Stimulated activated CD8-positive, alpha-beta memory T cell treated with anti-CD3 and anti-CD28 coated beads, Interleukin-4, amount 100 ng/mL, for 4 hours (primary cell): ENCODE measurements around the gene ZNF512B.
"Not testable (repeated sequence)": the region's sequence is repeated elsewhere in the genome, so short reads cannot be mapped to it uniquely, and the experiment has no call there.

ENCODE experiments used
- DNase-seq, 2 donors: peaks; one replicate each; pipeline ENCODE4 v3.0.0-alpha.2; 2020; ENCODE audit warnings: low read depth in 2 of 2, low spot score in 1 of 2

ZNF512B gene

DNA sequence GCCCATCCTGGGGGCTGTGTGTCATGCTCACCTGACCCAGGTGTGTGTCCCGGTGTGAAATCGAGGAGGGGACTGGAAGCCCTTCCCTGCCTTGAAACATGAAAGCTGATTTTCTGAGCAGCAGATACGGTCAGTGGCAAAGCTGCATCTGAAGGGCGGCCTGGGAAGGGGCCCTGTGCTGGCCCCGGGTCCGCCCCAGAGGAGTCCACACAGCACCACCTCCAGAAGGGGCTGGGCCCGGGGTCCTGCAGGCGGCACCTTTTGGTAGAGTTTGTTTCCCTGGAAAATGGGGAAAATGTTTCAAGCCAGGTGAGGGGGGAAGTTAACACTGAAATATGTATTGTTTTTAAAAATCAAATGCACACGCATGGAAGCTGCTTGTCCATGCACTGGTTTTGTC, 34.3 kb downstream of the ZNF512B start:
- DNase-seq = no peak

DNA sequence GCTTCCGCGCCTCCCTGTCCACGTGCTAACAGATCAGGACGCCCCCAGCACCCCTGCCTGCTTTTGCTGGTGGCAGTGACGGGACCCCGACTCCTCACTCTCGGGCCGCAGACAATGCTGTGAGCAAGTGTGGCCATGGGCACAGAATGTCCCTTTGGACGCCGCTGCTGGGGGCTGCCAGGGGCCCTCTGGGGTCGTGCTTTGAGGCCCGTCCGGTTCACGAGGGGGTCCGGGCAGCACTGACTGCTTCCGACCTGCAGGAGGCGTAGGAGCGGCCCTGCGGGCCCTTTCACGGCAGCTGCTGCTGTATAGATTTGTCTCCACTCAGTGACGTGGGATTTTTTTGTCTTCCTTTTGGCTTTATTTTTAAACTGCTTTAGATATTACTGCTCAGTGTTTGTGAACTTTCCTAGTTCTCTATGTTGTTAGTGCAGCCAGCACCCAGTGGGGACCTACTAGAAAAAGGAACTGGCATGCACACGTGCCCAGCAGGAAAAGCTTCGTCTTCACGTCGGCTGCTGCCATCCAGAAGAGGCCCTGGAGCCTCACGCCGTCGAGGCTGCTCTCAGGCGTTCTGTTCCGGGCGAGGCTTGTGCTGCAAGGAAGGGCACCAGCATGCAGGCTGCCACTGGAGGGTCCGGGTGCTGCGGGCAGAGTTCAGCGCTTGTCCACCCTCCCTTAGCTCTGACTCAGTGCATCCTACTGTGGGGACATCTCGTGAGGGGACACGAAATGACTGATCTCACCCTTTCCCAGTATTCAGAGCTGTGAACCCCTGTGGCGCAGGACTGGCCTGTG, 35.3 kb downstream of the ZNF512B start:
- DNase-seq = no peak

DNA sequence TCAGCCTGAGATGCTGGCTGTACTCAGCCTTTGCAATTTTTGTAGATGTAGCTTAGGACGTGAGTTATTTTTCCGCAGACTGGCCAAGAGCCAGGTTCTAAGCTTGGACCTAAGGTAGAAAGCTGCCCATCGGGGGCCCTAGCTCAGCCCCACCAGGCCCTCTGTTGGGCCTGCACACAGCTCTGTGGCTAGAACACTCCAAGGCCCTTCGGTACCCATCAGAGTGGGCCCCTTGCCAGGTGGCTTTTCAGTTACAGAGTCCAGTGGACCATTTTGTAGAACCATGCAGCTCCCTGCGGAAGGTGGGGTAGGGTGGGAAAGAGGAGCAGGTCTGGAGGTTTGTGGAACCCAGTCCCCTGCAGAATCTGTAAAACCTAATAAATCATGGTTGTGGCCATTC, 36.1 kb downstream of the ZNF512B start:
- no peak for DNase-seq

DNA sequence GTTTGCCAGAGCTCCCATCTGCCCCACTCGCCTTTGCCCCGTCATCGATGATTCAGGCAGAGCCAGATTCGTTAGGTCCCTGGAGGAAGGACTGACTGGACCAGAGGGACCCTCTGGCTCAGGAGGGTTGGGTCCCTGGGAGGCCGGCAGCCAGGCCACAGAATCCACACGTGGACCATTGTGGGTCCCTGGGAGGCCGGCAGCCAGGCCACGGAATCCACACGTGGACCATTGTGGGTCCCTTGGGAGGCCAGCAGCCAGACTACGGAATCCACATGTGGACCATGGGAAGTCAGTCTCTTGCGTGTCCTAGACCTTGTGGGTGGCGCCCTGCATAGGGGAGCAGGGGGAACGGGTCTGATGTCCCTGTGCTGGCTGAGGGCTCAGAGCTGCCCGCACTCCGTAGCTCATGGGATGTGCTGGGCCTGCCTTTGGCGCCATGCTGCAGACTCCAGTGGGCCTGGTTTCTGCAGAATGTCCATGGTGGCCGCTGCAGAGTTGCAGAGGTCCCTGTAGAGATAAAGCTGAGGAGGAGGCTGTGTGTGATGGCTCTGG, 37.0 kb downstream of the ZNF512B start:
- DNase-seq = no peak

DNA sequence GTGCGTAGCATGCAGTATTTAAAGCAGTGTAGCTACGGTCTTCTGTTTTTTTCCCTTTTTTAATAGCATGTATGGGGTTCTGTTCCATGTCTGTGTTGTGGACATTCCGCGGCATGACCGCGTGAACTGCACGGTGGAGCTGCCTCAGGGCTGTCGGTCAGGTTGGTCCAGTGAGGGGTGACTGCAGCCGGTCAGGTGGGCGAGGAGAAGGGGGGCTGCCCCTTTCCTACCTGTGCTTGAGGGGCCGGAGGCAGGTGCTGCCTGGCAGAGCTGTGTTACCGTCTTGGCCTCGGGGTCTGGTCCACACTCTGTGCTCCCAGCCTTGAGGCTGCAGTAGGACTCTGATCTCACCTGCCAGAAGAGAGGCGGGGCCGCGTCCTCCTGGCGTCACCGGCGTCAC, 38.0 kb downstream of the ZNF512B start:
- no peak for DNase-seq

DNA sequence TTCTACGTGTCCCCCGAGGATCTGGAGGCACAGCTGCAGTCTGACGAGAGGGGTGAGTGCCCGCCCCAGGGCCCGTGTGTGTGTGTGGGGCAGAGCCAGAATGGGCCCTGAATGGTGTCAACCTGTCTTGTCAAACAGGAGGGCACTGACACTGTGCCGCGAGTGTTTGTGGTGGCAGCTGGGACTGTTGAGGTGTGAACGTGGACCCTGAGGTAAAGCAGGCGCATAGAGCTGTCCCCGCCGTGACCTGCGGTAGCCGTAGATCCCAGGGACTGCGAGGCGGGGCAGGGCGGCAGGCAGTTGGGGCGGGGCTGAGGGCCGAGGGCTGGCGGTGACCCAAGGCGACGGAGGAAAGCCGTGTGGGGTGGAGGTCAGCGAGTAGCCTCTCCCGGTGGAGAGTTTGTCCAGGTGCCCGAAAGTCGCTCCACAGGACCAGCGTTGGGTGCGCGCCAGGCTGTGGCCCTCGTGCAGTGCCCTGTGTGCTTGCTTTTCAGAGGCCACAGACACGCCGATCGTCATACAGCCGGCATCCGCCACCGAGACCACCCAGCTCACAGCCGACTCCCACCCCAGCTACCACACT, 38.7 kb downstream of the ZNF512B start:
- DNase-seq = no peak

DNA sequence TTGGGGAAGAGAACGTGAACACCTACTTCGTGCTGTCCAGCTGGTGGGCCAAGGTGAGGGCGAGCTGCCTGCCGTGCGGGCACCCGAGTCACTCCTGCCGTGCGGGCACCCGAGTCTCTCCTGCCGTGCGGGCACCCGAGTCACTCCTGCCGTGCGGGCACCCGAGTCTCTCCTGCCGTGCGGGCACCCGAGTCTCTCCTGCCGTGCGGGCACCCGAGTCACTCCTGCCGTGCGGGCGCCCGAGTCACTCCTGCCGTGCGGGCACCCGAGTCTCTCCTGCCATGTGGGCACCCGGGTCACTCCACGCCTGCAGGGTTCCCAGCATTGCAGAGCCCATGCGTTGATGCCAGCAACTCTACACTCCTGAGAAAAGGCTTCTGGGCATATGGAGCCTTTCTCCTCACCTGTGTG, 40.3 kb downstream of the ZNF512B start:
- DNase-seq = not testable (repeated sequence)

DNA sequence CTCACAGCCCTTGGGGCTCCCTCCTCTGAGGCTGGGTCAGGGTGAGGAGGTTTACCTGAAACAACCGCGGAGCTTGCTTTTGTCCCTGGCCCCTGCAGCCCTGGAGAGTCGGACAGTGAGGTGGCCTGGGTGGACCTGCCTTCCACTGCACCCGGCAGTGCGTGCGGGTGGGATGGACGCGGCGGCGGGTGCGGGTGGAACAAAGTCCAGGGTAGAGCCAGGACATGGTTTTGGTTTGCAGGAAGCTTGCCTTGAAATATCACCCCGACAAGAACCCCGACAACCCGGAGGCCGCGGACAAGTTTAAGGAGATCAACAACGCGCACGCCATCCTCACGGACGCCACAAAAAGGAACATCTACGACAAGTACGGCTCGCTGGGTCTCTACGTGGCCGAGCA, 40.7 kb downstream of the ZNF512B start:
- DNase-seq = no peak

DNA sequence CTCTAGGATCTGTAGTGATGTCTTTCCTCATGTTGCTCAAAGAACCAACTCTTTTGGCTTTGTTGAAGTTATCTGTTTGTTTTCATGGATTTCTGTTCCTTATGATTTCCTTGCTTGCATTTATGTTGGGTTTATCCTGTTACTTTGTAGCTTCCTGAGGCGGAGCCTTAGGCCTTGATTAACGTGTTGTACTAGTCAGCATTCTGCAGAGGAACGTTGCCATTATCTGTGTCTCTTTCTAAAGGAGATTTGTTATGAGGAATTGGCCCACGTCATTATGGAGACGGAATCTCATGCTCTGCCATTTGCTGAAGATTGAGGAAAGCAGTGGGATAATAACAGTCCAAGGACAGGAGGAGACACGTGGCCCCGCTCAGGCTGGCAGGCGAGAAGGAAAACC, 43.4 kb downstream of the ZNF512B start:
- no peak for DNase-seq

DNA sequence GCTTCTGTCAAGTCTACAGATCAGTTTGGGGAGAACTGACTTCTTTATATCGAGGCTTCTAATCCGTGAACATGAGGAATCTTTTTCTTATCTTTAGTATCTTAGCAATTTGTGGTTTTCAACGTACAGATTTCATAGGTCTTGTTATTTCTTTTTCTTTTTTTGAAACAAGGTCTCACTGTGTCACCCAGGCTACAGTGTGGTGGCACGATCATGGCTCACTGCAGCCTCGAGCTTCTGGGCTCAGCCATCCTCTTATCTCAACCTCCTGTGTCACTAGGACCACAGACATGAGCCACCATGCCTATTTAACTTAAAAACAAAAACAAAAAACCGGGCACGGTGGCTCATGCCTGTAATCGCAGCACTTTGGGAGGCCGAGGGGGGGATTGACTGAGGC, 45.5 kb downstream of the ZNF512B start:
- DNase-seq = no peak

DNA sequence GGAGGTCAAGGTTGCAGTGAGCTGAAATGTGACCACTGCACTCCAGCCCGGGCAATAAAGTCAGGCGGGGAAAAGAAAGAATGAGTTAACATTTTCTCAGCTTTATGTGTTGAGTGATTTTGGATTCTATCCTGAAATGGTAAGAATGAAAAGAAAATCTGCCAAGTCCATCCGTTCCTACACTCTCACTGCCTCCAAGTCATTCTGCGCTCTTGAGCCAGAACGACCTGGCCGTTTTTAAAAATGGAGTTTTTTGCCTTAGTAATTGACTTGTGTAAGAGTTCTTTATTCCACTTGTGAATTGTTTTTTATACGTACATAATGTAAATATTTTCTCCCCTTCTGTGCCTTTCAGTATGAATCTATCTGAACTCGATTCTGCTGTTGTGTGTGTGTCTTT, 46.1 kb downstream of the ZNF512B start:
- no peak for DNase-seq

DNA sequence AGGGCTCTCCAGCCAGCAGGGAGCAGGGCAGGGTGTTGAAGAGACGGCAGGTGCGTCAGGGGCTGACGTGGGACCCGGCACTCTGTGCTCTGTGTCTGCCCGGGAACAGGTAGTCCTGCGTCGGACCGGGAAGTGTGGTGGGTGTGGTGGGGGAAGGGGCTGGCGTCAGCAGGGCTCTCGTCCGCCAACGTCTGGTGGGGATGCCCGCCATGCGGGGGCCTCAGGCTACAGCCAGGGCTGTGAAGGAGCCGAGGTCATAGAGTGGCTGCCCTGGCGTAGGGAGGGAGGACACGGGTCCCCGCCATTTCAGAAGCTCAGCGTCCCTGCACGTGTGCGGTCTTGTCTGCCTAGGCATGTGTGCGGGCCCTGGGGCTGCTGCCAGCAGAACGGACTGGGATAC, 49.5 kb downstream of the ZNF512B start:
- no peak for DNase-seq

DNA sequence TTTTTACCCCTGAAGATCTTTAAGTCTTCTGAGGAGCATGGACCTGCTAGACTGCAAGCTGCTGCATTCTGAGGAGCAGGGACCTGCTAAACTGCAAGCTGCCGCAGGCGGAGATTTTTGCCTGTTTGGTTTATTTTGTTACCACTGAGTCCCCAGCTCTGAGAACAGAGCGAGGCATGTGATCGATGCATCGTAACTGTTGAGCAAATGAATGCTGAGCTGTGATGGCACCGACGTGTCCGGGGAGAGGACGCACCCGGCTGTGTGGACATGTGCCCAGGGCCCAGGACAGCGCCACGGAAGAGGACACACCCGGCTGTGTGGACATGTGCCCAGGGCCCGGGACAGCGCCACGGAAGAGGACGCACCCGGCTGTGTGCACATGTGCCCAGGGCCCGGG, 50.6 kb downstream of the ZNF512B start:
- no peak for DNase-seq

DNA sequence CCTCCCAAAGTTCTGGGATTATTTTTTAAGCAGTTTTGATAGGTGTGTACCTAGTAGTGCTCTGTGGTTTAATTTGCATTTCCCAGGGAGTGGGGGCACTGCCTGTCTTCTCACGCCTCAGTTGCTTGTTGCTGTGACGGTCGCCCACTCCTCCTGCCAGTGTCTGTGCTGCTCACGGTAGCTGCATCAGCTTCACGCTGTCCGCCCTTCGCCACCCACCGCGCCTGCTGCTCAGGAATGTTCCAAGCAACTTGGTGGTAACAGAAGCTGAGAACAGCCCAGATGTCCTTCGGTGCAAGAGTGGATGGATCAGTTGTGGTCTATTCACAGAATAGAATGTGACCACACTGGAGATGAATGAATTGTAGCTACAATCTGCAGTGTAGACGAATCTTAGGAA, 51.9 kb downstream of the ZNF512B start:
- no peak for DNase-seq

DNA sequence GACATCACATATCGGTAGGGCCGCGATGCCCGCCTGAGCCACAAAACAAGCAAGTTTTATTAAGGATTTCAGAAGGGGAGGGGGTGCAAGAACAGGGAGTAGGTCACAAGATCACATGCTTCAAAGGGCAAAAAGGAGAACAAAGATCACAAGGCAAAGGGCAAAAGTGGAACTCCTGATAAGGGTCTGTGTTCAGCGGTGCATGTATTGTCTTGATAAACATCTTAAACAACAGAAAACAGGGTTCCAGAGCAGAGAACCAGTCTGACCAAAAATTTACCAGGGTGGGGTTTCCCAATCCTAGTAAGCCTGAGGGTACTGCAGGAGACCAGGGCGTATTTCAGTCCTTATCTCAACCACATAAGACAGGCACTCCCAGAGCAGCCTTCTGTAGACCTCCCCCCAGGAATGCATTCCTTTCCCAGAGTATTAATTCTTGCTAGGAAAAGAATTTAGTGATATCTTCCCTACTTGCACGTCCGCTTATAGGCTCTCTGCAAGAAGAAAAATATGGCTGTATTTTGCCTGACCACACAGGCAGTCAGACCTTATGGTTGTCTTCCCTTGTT, 53.3 kb downstream of the ZNF512B start:
- DNase-seq = not testable (repeated sequence)

DNA sequence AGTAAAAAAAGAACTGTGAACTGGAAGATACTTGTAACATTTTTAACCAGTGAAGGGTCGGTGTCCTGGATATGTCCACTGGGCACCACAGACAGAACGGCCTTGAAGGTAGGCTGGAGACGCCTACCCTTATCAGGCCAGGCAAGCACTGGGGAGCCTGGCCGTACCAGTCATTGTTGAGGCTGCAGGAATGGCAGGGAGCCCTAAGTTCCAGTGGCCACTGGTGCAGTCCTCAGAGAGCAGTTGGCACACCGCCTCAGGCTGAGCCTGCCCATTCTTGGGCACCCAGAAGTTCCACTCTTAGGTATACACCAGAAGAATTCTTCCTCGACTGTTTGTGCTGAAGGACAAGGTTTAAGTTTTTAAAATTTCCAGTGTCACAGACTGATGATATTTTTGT, 54.3 kb downstream of the ZNF512B start:
- no peak for DNase-seq

DNA sequence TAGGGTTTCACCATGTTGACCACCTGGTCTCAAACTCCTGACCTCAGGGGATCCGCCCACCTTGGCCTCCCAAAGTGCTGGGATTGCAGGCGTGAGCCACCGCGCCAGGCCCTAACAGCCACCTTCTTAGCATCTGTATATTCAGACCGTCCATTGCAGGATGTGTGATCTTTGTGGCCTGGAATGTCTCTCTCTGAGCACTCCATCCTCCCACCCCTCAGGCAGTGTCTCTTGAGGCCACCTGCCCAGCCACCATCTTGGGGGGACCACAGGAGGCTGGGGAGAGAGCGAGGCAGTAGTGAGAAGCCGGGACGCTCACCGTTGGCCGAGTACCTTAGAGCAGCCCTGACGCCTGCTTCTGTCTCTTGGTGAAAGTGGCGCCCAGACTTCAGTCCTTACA, 56.0 kb downstream of the ZNF512B start:
- DNase-seq = no peak

DNA sequence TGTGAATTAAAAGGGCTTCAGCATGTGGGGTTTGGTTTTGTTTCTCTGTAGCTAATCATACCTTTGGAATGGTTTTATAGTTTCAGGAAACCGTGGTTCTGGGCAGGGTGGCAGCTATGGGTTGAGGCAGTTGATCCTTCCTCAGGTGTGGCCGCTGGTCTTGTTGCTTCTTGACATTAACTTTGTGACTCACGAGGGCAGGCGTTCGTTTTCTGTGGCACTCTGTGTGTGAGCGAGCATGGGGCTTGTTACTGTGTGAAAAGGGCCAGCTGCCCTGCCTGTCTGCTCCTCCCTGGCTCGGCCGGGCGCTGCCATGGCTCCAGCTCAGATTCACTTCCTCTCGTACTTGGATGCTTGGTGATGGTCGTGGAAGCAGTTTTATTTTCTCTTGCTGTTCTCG, 58.6 kb downstream of the ZNF512B start:
- DNase-seq = no peak

DNA sequence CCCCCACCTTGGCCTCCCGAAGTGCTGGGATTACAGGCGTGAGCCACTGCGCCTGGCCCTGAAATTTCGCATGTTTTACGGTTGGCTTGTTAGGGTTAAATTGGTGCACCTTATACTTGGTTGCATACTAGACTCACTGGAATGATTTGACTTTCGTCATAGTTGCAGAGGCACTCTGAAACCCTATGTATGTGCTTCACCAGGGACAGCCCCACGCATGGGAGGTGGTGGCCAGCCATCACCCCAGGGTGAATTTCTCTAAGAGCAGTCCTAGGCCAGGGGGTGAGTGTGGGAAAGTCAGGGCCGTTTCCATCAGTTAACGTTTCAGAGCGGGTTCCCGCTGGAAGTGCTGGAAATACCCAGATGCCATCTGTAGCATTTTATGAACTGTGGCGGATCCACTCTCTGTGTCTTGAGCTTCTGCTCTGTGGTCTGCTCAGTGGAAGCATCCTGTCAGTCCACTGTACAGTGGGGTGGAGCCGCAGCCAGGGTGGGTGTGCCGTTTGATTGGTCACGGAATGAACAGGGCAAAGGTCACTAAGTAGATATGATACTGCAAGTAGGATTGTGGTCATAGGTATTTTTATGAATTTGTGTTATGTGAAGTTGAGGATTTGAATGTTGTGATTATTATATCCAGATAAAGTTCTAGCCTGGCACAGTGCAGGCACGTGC, 61.6 kb downstream of the ZNF512B start:
- no peak for DNase-seq
